Activated B cell treated with CpG ODN at 0.5 μM for 24 hours (primary cell): ENCODE data around the gene RHOF. TPM values are rescaled to one million over a fixed set of nuclear protein-coding genes. Genes with fewer than 3 reads are reported as not detected.

ENCODE experiments used
- ATAC-seq: fragments of 200-7000 bp; cut with Tn5 transposase; one replicate; pipeline ENCODE4 v1.10.0; 2021; ENCODE audit warnings: low read depth, mild to moderate bottlenecking, moderate library complexity
- CTCF ChIA-PET: fragments of 350-600 bp; sonication (Branson Sonifier 250); formaldehyde crosslinking; loops from one replicate; lab custom pipeline; 2021; ENCODE audit warnings: antibody characterized with exemption; lab: Charles Lee
- POLR2A ChIA-PET: fragments of 350-600 bp; sonication (Branson Sonifier 250); formaldehyde crosslinking; loops from one replicate; lab custom pipeline; 2021; ENCODE audit warnings: antibody characterized with exemption; lab: Charles Lee
- DNase-seq: peaks from one replicate; pipeline ENCODE4 v3.0.0; 2022
- H3K27ac Mint-ChIP-seq: one replicate; pipeline ENCODE4 v1.8.0; 2020; ENCODE audit warnings: mixed read lengths
- H3K27me3 Mint-ChIP-seq: one replicate; pipeline ENCODE4 v1.8.0; 2021; ENCODE audit warnings: mixed read lengths
- H3K36me3 Mint-ChIP-seq: one replicate; pipeline ENCODE4 v1.8.0; 2021; ENCODE audit warnings: low read depth, mixed read lengths
- H3K4me1 Mint-ChIP-seq: one replicate; pipeline ENCODE4 v1.8.0; 2021; ENCODE audit warnings: mixed read lengths
- H3K4me3 Mint-ChIP-seq: one replicate; pipeline ENCODE4 v1.8.0; 2020; ENCODE audit warnings: mild to moderate bottlenecking, mixed read lengths
- H3K9me3 Mint-ChIP-seq: one replicate; pipeline ENCODE4 v1.8.0; 2020; ENCODE audit warnings: mixed read lengths
- intact Hi-C: fragments of 100-400 bp; cut with micrococcal nuclease; formaldehyde crosslinking; loops from one replicate; pipeline ENCODE4 v1.15.1; 2024
- total RNA-seq: library from RNA; stranded (reverse); gene quantifications from 2 replicates; pipeline ENCODE4 v1.2.3, GENCODE V29; 2022
- TF ChIP-seq, protein P1 (sequence below): fragments of 200-600 bp; IDR thresholded peaks from one replicate; pipeline ENCODE4 v1.8.0; 2022; ENCODE audit warnings: antibody characterized with exemption, mild to moderate bottlenecking

Gene RHOF
- total RNA-seq, 1 donor from 2014 or later = 142 TPM

DNA sequence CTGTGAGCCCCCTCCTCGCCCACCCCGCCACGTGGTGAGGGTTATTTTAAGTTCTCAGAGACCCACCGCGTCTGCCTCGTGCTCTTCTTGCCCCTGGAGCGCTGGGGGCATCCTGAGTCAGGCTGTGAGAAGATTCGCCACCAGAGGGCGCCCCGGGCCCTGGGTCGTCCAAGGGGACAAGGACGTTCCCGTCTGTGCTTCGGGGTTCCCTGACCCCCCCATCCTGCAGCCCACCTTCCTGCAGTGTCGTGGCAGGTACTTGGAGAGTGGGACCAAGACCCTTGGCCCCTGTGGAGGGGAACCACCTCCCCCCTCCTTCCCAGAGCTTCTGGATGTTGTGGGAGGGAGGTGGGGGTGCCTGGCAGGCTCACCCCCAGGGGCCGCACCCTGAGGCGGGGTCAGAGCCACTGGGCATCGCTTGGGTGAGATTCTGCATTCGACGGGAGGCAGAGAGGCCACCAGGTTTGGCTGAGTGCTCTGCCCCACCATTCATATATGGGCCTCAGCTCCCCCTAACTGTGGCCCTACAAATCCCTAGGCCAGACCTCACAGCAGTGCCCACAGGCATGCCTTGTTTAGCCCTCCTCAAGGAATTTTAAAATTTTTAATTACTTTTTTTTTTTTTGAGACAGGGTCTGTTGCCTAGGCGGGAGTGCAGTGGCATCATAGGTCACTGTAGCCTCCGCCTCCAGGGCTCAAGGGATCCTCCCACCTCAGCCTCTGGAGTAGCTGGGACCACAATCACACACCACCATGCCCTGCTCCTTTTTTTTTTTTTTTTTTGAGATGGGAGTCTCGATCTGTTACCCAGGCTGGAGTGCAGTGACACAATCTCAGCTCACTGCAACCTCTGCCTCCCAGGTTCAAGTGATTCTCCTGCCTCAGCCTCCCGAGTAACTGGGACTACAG, 17.0 kb downstream of the RHOF start:
- TF ChIP-seq, protein P1, sequence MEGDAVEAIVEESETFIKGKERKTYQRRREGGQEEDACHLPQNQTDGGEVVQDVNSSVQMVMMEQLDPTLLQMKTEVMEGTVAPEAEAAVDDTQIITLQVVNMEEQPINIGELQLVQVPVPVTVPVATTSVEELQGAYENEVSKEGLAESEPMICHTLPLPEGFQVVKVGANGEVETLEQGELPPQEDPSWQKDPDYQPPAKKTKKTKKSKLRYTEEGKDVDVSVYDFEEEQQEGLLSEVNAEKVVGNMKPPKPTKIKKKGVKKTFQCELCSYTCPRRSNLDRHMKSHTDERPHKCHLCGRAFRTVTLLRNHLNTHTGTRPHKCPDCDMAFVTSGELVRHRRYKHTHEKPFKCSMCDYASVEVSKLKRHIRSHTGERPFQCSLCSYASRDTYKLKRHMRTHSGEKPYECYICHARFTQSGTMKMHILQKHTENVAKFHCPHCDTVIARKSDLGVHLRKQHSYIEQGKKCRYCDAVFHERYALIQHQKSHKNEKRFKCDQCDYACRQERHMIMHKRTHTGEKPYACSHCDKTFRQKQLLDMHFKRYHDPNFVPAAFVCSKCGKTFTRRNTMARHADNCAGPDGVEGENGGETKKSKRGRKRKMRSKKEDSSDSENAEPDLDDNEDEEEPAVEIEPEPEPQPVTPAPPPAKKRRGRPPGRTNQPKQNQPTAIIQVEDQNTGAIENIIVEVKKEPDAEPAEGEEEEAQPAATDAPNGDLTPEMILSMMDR = peak; percentile 85
- peak; percentile 86 for DNase-seq
- Mint-ChIP-seq H3K9me3 (no peaks in the 10 kb centered on the region), H3K27me3 (no peaks in the 10 kb centered on the region), H3K27ac (peak overlapping the region; percentile 30), H3K36me3 (peaks cover 29% of the 10 kb centered on the region), H3K4me1 (peaks cover 35% of the 10 kb centered on the region), H3K4me3 (no peak overlapping the region)
- ChIA-PET POLR2A (interaction anchor here (0.6 to 33.0 kb wide), 4 partner anchors 26 to 414 kb away, joined by 3 to 1155 read pairs (median 4); partner anchors contain the start of genes RHOF and SETD1B), CTCF (interaction anchor here (0.7 to 15.0 kb wide), 6 partner anchors 11 to 82 kb away, joined by 3 to 387 read pairs (median 4); partner anchors contain the start of gene RHOF)
- intact Hi-C loops = loop anchor here (1.0 kb wide), 3 partner anchors 18 to 64 kb away; partner anchors contain the start of gene TMEM120B
- ATAC-seq = peak; percentile 68

DNA sequence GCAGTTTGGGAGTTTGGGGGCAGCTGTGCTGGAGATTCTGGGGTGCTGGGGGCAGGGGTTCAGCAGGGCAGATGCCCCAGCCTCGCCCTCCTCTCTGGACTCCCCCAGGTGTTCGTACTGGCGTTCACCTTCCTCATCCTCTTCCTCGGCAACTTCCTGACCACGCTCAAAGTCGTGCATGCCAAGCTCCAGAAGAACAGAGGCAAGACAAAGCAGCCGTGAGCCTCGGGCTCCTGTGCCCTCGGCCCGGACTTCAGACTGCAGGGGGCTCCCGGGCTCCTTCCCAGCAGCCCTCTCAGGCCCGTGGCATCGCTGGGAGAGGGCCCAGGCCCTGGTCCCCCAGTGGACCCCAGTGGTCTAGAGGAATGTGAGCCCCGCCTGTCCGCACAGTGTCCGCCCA, 18.0 kb downstream of the RHOF start:
- H3K9me3 Mint-ChIP-seq = no peaks in the 10 kb centered on the region
- DNase-seq (no peak), ATAC-seq (no peak)
- intact Hi-C loops = no loop called here
- no peaks in the 10 kb centered on the region for H3K27me3 Mint-ChIP-seq
- POLR2A ChIA-PET = interaction anchor here (33.0 kb wide), 1 partner anchor 27 kb away, joined by 1155 read pairs; the partner anchor contains the start of genes RHOF and SETD1B
- H3K27ac Mint-ChIP-seq = no peak overlapping the region
- H3K4me3 Mint-ChIP-seq = no peak overlapping the region
- TF ChIP-seq, protein P1 = no peak
- CTCF ChIA-PET = interaction anchor here (1.0 to 15.0 kb wide), 3 partner anchors 17 to 78 kb away, joined by 3 to 387 read pairs (median 21); partner anchors contain the start of gene RHOF
- peaks cover 22% of the 10 kb centered on the region for H3K36me3 Mint-ChIP-seq
- peaks cover 26% of the 10 kb centered on the region for H3K4me1 Mint-ChIP-seq

DNA sequence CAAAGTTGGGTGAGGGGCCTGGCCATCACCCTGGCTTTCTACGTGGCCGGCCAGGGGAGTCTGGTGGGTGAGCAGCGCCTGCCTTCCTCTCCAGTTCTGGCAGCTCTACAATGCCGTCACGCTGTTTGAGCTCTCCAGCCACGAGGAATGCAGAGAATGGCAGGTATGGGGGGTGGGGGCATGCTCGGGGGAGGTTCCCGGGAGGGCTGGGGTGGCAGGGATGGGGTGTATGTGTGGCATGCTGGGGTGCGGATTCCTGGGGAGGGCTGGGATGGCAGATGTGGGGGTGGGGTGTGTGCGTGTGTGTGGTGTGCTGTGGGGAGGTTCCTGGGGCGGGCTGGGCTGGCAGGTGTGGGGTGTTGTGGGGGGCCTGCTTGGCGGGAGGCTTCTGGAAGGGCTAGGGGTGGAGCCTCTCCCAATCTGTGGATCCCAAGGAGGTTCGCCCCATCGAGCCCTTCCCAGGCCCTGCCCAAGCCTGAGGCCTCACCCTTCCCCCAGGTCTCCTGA, 18.5 kb downstream of the RHOF start:
- Mint-ChIP-seq H3K27me3 (no peaks in the 10 kb centered on the region), H3K36me3 (peaks cover 18% of the 10 kb centered on the region), H3K9me3 (no peaks in the 10 kb centered on the region), H3K4me3 (no peak overlapping the region), H3K27ac (peak overlapping the region; percentile 24), H3K4me1 (peaks cover 23% of the 10 kb centered on the region)
- ChIA-PET POLR2A (interaction anchor here (0.8 to 33.0 kb wide), 2 partner anchors 10 to 27 kb away, joined by 3 to 1155 read pairs; partner anchors contain the start of genes RHOF and SETD1B), CTCF (interaction anchor here (1.0 to 15.0 kb wide), 3 partner anchors 18 to 77 kb away, joined by 3 to 387 read pairs (median 21); partner anchors contain the start of gene RHOF)
- intact Hi-C loops = loop anchor here (5.0 kb wide), 2 partner anchors 148 to 283 kb away; partner anchors contain the start of gene ORAI1
- ATAC-seq (no peak), DNase-seq (no peak)
- TF ChIP-seq, protein P1 = no peak

DNA sequence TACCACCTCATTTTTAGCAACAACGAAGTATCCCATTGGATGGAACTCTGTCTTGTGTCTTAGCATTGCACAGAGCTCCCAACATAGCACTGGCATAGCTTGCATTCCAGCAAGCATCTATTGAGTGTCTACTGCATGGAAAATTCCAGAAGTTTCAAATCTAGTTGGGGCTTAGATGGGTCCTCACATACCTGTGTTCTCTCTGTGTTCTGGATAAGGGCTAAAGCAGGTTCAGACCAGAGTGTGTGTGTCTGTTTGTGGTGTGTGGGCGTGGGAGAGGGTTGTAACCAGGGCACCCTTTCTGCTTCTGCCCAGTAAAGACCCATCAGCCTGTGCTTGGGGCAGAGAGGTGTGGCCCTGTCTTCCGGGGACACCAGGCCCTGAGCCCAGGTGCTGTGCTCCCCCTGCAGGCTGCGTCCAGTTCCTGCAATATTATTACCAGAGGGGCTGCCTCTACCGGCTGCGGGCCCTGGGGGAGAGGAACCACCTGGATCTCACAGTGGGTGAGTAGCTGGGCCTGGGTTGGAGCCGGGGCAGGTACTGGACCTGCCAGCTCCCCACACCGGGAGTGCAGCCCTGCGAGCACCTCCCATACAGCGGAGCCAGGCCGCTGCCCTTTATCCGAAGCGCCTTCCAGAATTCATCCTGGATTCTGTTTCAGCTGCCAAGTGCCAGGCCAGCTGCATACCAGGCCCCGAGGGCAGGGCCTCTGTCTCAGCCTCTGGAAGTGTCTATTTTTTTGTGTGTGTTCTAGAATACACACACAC, 20.3 kb downstream of the RHOF start:
- CTCF ChIA-PET = interaction anchor here (0.7 to 15.0 kb wide), 11 partner anchors 9 to 439 kb away, joined by 3 to 387 read pairs (median 5); partner anchors contain the start of gene RHOF
- TF ChIP-seq, protein P1 = no peak
- Mint-ChIP-seq H3K27ac (peak overlapping the region; percentile 66), H3K9me3 (no peaks in the 10 kb centered on the region), H3K4me1 (peaks cover 17% of the 10 kb centered on the region), H3K27me3 (no peaks in the 10 kb centered on the region), H3K36me3 (peaks cover 4% of the 10 kb centered on the region), H3K4me3 (no peak overlapping the region)
- POLR2A ChIA-PET = interaction anchor here (0.5 to 33.0 kb wide), 4 partner anchors 29 to 275 kb away, joined by 3 to 1155 read pairs (median 3); partner anchors contain the start of genes RHOF and SETD1B
- ATAC-seq (peak; percentile 91), DNase-seq (peak; percentile 72)
- intact Hi-C loops = loop anchor here (1.0 to 5.0 kb wide), 5 partner anchors 60 to 281 kb away; partner anchors contain the start of gene ORAI1
